Kasumi-1 (cell line): ENCODE data around the gene ARL3.
"Not testable (repeated sequence)": the region's sequence is repeated elsewhere in the genome, so short reads cannot be mapped to it uniquely, and the experiment has no call there.

Experiments used
- DNase-seq, 2 experiments: peaks; one replicate each; lab custom pipeline; 2025; lab: John Stamatoyannopoulos, UW

Gene ARL3

DNA sequence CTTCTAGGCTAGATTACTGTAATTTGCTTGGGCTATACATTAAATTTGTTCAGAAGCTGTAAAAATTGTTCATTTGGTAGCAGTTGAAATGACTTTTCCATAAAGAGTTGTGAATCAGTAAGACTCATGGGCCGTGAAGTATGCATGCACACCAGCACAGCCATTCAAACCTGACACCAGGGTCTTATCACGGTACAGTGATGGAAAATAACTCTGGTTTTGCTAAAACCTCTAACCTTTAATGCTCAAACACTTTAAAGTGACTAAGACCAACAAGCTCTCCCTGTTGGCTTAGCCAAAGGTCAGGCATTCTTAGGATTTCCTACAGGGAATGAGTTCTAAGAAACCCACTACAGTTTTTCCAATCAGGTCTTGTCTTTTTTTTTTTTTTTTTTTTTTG lies 11.5 kb downstream of the ARL3 start:
- DNase-seq, result no peak

DNA sequence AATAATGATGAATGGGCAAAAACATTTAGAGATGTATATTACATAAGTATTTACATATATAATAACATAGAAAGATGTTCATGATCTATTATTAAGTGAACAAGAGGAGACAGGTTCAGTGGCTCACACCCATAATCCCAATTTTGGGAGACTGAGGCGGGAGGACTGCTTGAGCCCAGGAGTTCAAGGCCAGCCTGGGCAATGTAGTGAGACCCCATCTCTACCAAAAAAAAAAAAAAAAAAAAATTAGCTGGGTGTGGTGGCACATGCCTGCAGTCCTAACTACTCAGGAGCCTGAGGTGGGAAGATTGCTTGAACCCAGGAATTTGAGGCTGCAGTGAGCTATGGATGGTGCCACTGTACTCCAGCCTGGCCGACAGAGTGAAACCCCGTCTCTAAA lies 12.4 kb downstream of the ARL3 start:
- no peak for DNase-seq

DNA sequence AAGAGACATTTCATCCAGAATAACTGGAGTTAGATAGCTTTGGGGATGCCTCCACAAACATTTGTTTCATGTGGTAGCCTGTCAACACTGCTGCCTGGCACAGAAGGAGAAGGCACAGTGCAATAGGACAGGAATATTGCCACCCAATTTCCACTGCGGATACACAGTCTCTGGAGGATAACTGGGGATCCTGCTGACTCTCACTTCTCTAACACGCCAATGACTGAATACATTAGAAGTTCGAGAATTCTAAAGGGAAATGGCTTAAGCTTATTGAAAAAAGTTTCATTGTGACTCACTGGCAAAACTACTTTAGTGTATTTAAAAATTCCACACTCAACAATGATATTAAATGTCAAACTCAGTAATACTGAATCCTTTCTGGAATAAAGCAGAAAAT lies 12.9 kb downstream of the ARL3 start:
- no peak for DNase-seq

DNA sequence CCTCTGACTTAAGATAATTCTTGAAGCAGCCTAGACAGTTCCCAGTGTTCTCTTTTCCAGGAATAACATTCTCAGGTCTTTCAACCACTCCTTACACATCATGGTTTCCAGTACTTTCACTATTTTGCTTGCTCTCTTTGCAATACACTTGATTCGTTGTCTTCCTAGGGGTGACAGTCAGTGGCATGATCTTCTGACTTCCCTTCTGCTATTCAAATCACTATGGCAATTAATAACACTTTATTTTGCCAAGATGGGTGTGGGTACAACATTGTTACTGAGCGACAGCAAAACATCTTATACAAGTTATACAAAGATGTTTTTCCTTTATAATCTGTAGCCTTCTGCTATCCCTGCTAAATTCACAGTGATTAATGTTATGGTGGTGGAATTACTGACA lies 15.3 kb downstream of the ARL3 start:
- no peak for DNase-seq

DNA sequence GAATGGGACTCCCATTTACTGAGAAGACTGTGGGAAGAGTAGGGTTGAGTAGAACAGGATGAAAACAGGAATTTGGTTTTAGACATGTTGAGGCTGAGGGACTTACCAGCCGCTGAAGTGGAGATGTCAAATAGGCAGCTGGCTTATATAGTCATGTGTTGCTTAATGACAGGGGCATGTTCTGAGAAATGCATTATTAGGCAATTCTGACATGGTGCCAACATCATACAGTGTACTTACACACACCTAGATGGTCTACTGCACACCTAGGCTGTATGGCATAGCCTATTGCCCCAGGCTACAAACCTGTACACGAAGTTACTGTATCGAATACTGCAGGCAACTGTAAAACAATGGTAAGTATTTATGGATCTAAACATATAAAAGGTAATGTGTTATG lies 17.5 kb downstream of the ARL3 start:
- DNase-seq, result no peak

DNA sequence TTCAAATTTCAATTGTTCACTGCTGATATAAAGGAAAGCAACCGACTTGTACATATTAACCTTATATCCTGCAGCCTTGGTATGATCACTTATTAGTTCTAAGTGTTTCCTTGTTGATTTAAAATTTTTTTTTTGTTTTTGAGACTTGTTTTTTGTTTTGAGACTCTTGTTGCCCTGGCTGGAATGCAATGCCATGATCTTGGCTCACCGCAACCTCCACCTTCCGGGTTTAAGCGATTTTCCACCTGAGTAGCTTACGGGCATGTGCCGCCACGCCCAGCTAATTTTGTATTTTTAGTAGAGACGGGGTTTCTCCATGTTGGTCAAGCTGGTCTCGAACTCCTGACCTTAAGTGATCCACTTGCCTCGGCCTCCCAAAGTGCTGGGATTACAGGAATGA lies 18.8 kb downstream of the ARL3 start:
- not testable (repeated sequence) for DNase-seq

DNA sequence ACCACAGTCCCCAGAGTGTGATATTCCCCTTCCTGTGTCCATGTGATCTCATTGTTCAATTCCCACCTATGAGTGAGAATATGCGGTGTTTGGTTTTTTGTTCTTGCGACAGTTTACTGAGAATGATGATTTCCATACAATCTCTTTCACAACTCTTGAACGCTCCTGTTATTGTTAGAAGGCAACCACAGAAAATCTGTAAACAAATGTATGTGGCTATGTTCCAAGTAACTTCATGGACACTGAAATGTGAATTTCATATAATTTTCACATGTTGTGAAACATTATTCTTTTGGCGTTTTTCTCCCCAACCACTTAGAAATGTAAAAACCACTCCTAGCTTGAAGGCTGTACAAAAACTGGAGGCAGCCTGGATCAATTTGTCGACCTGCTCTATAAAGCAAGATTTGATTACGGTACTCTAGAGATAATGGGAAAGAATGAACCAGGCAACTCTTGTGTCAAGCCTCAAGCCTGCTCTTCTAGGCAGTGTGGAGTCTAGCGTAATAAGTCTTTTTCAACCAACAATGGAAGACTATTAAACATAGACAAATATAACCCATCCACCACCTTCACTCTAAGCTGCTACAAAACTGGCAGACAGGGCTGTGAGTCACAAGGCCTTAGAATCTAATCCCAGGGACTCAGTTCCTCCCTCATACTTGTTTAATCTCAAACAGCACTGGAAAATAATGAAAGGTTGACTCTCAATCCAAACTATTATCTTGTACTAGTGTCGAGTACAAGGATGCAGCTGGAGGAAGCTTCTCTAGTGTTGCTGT lies 22.7 kb downstream of the ARL3 start:
- DNase-seq, result no peak

DNA sequence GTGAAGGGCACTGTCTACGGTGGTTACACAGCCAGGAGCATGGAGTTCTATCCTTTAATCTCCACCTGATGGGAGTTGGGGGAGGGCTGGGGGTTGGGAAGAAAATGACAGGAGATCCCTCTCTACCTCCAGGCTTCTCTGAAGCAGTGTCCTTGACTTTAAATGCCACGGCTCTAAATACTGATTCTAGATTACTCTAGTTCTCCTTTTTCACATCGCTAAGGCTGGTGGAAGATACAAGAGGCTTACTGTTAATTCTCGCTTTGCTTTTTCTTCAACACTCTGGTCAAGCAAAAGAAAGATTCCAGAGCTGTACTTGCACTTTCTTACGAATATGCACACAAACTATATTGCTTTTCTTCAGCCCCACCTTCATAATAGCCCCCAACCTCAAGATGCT lies 30.5 kb downstream of the ARL3 start:
- peak in 1 of 2 experiments; percentile 15 for DNase-seq

DNA sequence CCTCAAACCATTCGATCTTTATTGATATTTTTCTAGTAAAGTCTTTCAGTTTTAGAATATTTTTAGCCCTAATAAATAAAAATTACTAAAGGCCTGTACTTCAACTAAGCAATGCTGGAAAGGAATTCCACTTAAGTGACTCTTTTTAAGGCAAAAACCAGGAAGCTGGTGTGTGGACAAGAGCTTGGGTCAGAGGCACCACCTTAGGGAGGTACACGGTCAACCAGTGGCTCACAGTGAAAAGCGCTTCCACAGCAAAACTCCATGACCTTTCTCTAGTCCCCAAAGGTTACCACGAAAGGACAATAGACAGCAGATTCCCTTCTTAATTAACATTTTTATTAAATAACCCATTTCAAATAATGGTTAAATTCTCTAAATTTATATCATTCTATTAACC lies 31.2 kb downstream of the ARL3 start:
- DNase-seq, result no peak

DNA sequence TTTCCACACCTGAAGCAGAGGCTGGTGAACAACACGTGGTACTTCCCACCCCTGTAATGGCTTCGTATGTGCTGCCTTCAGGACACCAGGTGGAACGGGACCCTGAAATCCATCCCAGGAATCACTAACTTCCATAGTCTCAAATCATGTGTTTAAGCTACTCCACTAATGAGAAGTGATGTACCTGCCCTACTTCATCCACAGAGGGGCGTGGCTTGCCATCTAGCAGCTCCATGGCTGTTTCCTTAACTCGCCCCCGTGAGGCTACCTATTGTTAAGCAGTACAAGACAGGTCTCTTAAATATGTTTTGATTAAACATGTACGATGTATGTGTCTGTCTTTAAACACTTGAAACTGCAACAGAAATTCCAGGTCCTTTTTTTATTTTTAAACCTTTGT lies 31.8 kb downstream of the ARL3 start:
- no peak for DNase-seq

DNA sequence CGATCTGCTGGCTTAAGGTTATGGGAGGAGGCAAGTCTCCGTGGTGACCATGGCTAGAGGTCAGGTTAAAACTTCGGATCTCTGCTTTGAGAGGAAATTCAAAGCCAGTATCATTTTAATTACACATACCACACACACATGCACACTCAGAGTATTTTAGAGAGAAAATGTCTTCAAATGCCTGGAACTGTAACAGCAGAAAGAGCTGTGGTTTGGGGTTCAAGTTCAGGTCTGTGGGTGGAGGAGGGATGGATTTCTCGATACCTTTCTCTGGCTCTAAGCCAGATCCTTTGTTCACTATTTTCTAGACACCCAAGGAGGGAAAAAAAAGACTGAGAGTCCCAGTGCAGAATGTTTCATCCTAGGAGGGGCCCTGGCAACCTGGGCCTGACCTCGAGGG lies 32.5 kb downstream of the ARL3 start:
- DNase-seq, result no peak

DNA sequence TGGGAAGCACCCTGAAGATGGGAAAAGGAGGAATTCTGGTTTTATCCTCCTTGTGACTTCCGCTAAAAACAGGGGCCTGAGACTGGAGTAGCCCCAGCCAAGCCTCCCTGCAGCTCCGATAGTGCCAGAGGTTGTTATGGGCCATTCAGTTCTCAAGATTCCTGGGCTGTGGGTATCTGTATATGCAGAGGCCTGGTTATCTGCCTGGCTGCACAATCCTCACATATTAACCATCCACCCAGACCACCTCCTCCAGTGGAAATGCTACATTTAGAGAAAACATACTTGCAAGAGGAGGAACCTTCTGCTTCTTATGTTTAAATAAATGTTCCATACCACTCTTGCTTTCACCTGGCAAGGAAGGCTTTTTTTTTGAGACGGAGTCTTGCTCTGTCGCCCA lies 34.6 kb downstream of the ARL3 start:
- no peak for DNase-seq

DNA sequence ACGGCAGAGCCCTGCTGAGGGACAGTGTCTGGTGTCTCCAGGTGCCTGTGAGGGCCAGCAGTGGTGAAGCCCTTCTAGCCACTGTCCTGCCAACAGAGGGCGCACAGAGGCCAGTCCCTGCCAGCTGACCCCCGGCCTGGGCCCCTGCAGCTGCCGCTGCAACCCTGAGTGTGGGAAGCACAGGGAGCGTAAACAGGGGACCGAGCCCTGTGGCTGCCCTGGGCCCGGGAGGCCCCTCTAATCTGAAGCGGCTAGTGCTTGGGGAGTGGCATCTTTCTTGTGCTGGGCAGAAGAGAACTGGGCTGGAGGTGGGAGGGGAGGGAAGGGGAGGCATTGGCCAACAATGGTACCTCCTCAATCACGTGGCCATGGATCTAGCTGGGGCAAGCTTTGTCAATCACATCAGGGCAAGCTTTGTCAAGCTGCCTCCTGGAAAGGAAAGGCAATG lies 35.3 kb downstream of the ARL3 start:
- peak; percentile 45 to 47 for DNase-seq

DNA sequence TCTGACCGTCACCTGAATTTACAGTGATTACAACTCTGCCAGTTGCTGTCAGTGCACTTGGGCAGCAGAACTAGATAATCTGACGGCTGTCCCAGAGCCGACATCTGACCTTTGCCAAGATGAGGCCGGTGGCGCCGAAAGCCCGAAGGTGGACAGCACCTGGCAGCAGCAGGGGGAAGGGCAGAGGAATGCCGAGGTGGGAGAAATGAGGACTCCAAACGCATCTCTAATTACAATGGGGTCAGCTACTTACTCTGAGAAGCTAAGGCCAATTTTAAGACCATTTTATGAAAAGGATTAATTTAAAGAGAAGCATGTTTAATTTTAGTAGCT lies 36.2 kb downstream of the ARL3 start:
- DNase-seq, result no peak

DNA sequence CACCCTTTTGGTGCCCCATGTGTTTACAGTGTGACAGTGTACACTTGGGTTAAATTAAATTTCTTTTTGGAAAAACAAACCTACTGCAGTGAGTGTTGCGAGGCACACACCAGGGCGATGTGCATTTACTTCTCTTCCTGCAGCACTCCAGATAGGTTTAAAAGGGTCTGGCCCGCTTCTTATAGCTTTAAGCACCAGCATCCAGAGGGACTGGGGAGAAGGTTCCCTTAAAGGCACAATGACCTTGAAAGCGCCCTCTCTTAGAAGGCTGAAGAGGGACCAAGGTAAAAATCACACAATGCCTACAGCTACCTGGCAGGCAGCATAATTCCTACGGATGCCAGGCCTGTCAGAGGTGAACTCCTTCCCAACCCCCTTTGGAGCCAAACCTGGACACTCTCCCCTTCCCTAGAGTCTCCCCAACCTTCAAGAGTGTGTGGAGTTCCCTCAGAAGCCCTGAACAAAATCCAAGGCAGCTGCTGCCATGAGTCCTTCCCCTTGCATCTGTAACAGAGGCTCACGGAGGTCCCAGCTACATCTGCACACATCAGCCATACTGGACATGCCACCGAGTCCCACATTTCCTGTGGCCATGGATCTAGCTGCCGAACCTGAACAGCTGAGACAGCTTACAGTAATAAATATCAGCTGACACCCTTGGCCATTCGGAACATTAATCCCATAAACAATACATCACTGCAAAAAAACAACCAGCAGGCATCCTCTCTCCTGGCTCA lies 36.7 kb downstream of the ARL3 start:
- no peak for DNase-seq

DNA sequence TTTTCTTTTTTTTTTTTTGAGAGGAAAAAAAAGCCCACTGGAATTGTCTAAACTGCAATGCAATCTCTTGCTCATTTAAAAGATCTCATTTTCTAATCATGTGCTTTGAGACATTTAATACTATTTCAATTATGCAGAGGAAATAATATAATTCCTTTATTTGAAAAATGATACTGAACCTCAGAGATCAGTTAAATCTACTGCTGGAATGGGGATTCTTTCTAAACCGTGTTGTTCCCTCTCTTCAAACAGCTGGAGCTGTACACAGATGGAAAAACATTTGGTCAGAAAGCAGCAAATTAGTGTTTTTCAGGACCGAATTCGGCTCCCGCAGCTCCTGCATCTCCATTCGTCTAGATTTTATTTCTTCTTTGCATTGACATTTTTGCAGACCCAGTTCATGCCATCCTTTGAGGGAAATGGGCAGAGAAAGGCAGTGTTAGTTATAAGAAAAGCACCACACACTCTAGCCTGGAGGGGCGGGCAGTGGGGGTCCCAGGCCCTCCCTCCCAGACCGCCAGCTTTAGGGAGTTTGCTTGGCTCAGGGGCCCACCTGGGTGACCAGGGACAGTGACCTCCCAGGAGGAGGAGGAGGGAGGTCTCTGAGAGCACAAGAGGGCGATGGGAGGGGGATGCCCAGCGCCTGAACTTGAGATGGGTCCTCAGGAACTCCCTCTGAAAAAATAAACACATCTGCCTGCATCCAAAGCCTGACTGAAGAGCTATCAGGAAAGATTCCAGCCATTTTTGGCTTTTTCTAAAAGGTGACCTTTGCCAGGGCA lies 37.5 kb downstream of the ARL3 start:
- DNase-seq, result no peak

DNA sequence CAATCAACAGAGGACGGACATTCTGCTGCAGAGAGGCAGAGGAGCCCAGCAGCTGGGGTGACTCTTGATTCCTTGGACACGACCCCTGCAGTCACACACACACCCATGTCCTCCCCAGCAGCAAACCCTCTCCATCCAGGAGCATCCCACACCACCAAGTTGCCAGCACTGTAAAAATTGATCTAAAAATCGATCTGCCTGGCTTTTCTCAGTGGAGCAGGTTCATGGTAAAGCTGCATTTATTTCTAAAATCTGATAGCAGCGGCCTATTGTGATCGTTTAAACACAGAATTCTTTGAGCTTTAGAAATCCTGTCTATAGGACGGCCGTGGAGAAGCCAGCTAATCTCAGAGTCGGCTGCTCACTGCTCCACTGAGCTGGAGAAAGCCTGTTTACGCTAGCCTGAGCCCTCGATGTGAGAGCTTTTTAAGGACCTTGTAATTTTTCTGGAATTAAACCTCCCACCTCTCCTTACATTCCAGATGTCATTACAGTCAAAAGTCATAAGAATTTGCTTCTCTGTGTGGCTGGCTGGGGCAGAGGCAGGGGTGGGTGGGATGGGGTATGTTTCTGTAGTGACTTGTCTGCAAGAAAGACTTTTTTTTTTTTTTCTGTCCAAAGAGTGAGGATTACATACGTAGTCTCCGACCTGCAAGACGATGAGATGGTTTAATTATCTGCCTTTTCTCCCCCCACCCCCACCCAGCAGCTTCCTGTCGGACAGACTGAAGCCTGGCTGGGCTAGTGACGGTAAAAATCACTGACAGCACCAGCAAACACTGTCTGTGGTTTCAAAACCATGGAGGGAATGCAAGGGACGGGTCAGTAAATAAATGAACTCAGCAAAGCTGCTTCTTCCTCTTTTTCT lies 38.3 kb downstream of the ARL3 start:
- peak; percentile 57 to 63 for DNase-seq

DNA sequence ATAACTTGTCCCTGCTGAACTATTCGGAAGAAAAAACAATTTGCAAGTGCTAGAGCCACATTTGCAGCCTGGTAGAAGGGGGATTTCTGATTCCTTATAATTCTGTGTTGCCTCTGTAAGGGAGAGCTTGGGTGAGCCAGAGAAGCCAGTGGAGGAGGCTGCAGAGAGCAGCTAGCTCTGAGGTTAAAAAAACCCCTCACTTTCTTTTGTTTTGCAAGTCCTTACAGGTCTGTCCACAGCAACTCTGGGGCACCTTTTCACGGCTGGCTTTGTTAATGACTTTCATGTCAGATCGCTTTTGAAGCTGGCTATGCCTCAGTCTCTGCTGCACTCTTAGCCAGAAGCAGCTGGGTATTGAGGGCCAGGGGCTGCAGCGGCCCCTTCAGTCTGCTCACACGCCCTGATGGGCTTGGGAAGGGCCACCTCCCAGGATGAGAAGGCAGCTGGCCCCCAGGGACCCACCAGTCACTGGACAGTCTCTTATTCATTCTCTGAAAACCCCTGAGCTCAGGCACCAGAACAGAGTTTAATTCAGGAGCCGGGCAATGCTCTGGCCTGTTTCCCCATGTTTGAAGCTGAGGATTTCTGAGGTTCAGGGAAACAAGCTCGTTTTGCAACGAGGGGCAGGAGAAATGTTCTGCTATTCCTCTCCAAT lies 39.1 kb downstream of the ARL3 start:
- DNase-seq, result no peak

DNA sequence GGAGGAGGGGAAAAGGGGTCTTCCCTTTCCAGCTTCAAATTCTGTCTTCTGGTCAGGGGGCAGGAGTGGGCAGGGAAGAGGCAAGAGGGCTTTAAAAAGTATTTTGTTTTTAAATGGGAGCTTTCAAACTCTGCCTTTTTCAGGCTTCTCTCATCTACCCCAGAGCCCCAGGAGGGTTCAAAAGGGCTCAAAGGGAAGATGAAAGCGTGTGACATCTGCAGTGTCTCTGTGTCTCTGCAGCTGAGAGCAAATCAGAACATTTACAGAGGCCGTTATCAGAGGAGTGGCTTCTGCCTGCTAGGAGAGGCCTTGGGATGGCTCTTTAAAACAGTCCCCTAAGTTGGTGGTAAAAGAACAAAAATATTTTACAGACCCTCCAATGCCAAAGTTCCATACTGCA lies 39.6 kb downstream of the ARL3 start:
- no peak for DNase-seq

DNA sequence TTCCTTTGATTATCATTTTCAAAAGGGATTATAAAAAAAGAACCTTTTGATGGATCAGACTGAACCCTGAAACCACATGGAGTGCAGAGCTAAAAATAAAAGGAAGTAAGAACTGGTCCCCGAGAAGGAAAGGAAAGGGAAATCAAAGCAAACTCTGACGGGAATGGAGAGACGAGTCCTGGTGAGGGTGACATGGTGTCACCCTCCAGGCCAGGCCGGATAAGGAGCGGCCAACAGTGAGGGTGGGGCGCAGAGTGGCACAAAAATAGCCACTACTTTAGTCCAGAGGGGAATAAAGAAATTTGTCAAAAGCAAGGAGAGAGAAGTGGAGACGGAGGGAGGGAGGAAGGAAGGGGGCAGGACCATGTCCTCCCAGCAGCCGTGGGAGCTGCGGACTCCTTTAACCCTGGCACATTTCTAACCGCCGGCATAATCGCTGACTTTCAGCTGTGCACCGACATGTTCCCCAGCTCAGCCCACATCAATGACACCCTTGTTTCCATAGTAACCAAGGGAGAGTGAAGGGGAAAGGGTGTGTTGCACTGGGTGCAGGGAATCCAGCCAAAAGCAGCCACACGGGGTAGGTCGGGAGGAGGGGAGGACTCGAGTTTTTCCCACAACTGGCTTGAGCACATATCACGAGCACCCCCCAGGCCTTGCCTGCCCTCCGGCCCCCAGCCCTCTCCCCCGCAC lies 40.2 kb downstream of the ARL3 start:
- peak; percentile 75 to 81 for DNase-seq
